Measurements from ENCODE around the gene PTPRN2.

DNA sequence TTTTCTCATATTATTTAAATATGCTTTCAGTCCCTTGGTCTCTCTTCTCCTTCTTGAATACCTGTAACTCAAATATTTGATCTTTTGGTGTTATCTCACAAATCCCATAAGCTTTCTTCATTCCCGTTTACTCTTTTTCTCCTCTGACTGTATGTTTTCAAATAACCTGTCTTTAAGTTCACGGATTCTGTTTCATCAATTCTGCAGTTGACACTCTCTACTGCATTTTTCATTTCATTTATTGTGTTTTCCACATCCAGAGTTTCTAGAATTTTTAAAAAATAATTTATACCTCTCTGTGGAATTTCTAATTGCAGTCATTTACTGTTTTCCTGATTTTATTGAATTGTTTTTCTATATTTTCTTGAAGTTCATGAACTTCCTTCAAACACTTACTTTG lies 298.4 kb downstream of the PTPRN2 start:
- TF ChIP-seq CTCF (IDR thresholded peaks at IDR 0.05; ENCODE audit: low read depth, low read length) (no peak), POLR2A (IDR thresholded peaks at IDR 0.05; ENCODE audit: extremely low read depth, insufficient read length) (no peak), MYC (IDR thresholded peaks at IDR 0.05; ENCODE audit: low read depth, low read length) (no peak)
